Keratinocyte (primary cell): ENCODE data around the gene CAPN2.

Experiments
- CTCF ChIP-seq, 3 experiments: IDR thresholded peaks in 1 of 3; conservative IDR thresholded peaks in 1 of 3; optimal IDR thresholded peaks in 1 of 3; 2 replicates in 2 of 3; 3 replicates in 1 of 3; pipeline versions ENCODE3 to v1.5.1; 2011; ENCODE audit warnings: low read length in 3 of 3, mild to moderate bottlenecking in 3 of 3, moderate library complexity in 2 of 3, control low read depth in 1 of 3, inconsistent platforms in 1 of 3; ENCODE audit not compliant: insufficient read depth in 2 of 3; ENCODE audit errors: extremely low read depth in 1 of 3
- EZH2 ChIP-seq: IDR thresholded peaks from one replicate; pipeline ENCODE4 v1.6.1; 2012; ENCODE audit warnings: inconsistent platforms, mild to moderate bottlenecking, low read length, moderate library complexity

- TF ChIP-seq CTCF (optimal IDR thresholded peaks at IDR 0.05 in 1 of 3, IDR thresholded peaks at IDR 0.05 in 1 of 3, conservative IDR thresholded peaks at IDR 0.05 in 1 of 3; ENCODE audit: extremely low read depth in 1 of 3, insufficient read depth in 2 of 3, low read length in 3 of 3), result no peak
- TF ChIP-seq EZH2, result no peak
These were observed 89.7 kb downstream of the CAPN2 start for GRCh38 chr1:223802032-223802431.
